ENCODE results near the gene DMAC2.
"Not testable (repeated sequence)": the region's sequence is repeated elsewhere in the genome, so short reads cannot be mapped to it uniquely, and the experiment has no call there.

Gene DMAC2

GRCh38 chr19:41442473-41443355 is 3.0 kb upstream of the DMAC2 start, which contains the start of gene ERICH4:
Gene ERICH4 (plus strand): TSS chr19:41443156. CDS start chr19:41443170, 14 bp downstream.
- no peak for DNase-seq

DNA sequence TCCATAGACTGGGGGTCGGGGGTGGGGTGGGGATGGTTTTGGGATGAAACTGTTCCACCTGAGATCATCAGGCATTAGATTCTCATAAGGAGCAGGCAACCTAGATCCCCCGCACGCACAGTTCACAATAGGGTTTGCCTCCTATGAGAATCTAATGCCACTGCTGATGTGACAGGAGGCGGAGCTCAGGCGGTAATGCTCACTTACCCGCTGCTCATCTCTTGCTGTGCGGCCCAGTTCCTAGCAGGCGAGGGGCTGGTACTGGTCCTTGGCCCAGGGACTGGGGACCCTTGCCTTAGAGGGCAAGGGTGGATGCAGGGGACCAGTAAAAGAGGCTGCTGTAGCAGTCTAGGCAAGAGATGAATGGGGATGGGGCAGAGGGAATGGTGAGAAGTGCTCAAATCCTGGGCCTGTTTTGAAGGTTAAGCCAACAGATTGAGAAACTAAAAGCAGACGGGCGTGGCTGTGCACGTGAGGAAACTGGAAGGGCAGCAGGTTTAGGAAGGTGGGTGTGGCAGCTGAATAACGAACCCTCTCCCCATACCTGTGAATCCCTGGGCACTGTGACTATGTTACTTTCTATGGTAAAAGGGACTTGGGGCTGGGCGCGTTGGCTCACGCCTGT is 1.7 kb upstream of the DMAC2 start:
- DNase-seq, result no peak

- DNase-seq, result no peak
Measured at GRCh38 chr19:41437944-41438574, 1.7 kb downstream of the DMAC2 start.

GRCh38 chr19:41436674-41436951 is 3.1 kb downstream of the DMAC2 start:
- DNase-seq, result no peak

- no peak for DNase-seq
Measured at GRCh38 chr19:41435936-41436673, 3.6 kb downstream of the DMAC2 start.

DNA sequence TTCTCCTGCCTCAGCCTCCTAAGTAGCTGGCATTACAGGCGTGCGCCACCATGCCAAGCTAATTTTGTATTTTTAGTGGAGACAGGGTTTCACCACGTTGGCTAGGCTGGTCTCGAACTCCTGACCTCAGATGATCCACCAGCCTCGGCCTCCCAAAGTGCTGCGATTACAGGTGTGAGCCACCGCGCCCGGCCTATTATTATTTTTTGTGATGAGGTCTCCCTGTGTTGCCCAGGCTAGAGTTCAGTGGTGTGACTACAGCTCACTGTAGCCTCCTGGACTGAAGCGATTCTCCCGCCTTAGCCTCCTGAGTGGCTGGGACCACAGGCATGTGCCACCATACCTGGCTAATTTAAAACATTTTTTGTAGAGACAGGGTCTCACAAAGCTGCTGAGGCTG is 4.3 kb downstream of the DMAC2 start:
- not testable (repeated sequence) for DNase-seq

GRCh38 chr19:41434450-41434849 is 5.3 kb downstream of the DMAC2 start:
- no peak for DNase-seq

DNA sequence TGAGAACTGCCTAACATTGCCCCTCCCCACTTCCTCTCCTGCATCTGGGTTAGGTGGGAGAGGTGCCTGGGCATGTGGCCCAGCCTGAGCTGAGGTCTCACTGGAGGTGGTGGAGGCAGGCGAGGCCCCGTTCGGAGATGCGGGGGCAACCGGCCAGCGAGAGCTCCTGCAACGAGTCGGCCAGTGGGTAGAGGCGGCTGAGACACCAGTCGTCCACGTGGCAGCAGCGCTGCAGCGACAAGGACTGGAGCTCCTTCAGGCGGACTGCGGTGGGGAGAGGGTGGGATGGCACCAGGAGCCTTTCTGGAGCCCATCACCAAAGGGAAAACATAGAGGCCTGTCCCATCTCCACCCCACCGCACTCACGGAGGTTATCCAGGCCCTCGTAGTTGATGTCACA is 6.5 kb downstream of the DMAC2 start:
- no peak for DNase-seq

DNA sequence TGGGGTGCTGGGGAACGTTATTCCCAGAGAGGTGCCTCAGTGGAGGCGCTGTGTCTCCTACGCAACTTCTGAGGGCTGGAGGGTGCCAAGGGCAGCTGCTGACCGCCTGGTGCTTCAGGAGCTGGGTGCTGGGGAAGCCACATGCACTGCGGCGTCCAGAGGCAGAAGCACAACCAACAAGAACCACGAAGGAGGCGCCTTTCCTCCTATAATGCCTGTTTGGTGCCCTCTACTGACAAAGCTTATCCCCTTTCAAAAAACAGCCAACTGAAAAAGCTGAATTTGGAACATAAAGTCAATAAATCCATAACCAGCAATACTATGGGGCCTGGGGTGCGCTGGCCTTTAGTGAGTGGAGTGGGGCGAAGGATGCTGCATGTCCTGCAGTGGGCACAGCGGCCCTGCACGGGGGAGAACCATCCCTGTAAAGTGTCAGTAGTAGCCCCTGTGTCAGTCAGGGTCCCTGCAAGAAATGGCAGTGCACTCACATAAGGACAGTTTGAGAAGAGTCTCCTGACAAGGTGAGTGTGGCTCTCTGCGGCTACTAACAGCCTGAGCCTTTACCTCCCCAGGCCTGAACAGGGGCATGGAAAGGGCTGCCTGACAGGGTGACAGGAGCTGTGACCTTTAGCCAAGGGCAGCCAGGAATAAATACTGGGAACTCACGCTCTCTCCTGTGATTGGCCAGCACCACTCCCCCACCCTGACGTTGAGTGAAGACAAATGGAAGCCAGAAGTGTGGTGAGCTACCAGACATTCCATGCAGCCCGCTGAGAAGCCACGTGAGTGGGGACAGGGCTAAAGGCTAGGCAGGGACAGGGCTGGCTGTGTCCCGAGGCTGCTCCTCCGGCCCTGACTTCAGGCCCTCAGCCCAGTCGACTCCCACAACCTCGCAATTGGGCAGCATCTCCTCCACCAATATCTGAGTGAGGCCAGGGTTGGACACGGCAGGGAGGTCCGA is 8.0 kb downstream of the DMAC2 start:
- DNase-seq, result no peak

DNA sequence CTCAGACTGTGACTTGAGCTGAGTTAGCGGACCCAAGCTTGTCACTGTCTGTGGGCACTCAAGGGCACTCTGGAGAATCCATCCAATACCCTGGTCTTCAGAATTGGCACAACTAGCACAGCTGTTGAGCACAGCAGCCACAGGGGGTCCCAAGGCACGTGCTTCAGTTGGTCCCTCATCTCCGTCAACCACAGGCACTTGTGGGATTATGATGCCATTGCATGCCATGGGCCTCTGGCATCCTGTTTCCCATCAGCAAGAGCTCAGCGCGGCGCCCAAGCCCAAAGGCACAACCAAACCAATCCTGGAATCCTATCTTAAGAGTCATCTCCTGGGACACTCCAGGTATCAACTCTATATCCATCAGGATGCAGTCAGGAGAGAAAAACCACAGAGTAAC is 8.8 kb downstream of the DMAC2 start:
- DNase-seq, result no peak

- no peak for DNase-seq
Measured at GRCh38 chr19:41428481-41428859, 11.2 kb downstream of the DMAC2 start.

DNA sequence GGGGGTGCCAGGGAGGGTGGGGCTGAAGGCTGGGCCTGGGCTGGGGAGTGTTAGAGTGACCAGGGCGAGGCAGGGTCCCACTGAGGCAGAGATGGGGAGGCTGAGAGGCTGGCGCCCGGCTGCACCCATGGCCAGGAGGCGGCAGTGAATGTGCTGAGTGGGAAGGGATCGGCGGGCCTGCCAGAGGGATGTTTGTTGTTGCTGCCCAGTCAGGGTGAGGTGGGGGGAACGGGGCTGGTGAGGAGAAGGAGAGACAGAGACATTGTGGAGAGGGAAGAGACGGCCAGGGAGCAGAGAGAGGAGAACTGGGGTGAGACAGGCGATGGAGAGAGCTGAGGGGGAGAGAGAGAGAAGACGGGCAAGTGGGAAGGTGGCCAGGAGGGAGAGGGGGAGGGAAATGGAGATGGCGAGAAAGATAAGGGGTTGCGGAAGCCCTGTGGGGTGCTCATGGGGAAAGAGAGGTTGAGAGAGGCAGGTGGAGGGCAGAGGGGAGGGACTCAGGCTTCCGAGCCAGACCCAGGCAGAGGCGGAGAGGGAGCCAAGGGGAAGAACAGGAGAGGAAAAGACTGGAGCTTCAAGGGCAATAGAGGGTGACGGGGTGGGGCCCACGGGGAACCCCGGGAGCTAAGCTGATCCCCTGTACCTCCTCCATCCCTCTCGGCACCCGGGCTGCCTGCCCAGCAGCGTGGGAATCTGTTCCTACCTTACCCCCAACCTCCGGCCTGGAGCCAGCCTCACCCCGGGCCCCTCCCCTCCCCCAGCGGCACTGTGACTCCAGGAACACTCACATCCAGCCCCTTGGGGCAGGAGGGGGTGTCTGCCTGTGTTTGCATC is 11.8 kb downstream of the DMAC2 start:
- peak; percentile 32 for DNase-seq

DNA sequence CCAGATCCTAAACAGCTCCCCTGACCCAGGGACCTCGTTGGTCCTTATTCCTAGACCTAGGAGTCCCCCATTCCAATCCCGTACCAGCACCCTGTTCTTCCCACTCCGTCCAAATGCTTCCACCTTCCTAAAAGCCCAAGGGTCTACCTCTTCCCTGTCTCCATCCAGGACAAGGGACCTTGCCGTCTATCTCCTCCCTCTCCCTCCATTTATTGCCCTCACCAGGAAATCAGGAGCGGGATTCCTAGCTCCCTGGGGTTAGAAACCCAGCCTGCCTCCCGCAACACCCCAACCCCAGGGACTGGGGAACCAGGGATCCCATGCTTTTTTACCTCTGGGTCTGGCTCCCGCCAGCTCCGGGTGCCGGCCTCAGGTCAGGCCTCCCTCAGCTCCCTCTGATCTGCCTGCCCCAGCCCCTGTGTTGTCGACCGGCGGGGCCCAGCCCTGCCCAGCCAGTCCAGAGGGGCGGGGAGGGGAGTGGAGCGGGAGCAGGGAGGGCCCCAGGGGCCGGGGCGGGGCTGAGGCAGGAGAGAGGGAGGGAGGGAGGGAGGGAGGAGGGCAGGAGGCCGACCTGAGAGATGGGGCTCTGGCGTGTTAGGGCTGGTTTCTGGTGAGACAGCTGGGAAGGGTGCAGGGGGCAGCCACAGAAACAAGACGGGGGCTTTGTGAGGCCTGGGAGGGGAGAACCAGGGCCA is 12.6 kb downstream of the DMAC2 start, which contains the start of gene B3GNT8:
Gene B3GNT8, minus strand, starts transcription at position 423 of the 695 bp plus-strand sequence. CDS start 596 bp downstream, outside the sequence.
- peak; percentile 38 for DNase-seq

DNA sequence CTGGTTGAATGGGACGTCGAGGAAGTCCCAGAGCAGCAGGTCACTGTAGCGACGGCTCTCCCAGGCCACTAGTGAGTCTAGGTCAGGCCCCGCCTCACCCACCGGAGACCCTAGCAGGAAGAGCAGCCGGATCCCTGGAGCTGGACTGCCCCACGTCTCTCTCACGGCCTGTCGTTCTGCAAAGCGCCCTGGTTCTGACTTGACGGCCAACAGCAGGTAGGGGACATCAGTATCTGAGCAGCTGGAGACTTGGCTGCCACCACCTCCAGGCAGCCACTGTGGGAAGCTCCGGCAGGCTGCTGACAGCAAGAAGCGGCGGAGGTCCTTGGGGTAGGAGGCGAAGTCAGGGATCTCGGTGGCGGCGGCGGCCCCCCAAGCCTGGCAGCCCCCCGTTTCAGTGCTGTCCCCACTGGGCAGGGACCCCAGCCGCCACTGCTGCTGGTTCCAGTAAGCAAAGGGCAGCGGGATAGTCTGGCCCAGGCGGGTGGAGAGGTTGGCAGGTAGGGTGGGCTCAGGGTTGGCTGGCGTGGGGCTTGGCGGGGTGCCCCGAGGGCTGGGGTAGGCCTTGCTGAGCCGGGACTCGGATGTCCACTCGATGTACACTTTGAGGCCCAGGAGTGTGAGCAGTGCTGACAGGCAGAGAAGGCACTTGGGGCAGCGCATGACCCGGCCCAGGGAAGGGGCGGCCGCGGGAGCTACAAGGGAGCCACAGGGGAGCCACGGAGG is 13.4 kb downstream of the DMAC2 start:
- no peak for DNase-seq

DNA sequence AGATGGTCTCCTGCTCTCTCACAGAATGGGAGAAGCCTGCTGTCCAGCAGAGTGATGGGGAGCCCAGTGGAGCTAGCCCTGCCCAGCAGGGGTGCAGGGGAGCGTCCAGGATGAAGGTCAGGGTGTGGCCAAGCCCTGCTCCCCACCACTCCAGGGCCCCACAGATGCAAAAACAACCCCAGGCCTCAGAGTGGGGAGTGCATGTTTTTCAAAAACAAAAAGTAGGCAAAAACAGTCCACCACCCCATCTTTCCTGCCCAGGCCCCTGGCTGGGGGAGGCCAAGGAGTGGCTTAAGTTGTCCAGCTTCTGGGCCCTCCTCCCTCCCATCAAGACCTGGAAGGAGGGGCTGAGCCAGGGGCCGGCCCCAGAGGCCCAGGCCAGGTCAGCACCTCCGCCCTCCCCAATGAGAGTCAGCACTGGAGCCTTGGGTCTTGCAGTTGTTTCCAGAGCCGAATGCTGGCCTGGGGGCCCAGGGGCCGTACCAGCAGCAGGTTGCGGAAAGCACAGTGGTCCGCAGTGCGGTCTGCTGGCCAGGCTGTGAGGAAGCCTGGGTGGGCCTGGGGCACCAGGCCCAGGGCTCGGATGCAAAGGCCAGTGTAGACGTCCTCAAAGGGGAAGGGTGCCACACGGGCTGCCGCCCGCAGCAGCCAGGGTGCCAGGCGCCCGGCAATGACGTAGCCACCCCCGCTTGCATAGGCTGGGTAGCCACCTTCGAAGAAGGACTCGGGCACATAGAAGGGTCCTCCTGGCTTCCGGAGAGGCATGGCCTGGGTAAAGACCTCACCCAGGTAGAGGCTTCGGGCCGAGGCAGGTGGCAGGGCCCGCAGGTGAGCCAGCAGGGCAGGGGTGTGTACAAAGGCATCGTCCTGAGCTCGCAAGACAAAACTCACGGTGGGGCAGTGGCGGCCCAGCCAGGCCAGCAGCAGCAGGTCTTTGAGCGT is 14.3 kb downstream of the DMAC2 start:
- no peak for DNase-seq

DNA sequence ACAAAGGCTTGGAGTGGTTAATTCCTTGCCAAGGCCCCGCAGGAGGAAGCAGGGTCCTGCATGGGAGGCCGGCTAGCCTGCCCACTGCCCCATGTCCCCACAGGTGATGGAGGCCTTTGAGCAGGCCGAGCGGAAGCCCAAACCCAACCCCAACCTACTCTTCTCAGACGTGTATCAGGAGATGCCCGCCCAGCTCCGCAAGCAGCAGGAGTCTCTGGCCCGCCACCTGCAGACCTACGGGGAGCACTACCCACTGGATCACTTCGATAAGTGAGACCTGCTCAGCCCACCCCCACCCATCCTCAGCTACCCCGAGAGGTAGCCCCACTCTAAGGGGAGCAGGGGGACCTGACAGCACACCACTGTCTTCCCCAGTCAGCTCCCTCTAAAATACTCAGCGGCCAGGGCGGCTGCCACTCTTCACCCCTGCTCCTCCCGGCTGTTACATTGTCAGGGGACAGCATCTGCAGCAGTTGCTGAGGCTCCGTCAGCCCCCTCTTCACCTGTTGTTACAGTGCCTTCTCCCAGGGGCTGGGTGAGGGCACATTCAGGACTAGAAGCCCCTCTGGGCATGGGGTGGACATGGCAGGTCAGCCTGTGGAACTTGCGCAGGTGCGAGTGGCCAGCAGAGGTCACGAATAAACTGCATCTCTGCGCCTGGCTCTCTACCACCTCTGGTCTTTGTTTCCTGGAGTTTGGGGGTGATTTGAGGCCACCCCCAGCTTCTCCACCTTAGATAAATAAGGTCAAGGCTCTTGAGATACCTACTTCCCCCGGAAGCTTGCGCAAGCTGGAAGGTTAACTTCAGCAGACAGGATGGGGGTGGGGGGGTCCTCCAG is 15.2 kb downstream of the DMAC2 start:
- no peak for DNase-seq

- DNase-seq, result no peak
Measured at GRCh38 chr19:41422955-41423354, 16.8 kb downstream of the DMAC2 start.

GRCh38 chr19:41422456-41422855 is 17.3 kb downstream of the DMAC2 start:
- DNase-seq, result no peak
